GM11168 (cell line): ENCODE data around the gene NEK10.

Source experiments
- in situ Hi-C: fragments of 300-500 bp; cut with MboI; formaldehyde crosslinking; loops from one replicate; pipeline ENCODE4 v1.12.0; 2022; ENCODE audit warnings: low sequenced_read_pairs; ENCODE audit not compliant: unreplicated experiment

The NEK10 gene

DNA sequence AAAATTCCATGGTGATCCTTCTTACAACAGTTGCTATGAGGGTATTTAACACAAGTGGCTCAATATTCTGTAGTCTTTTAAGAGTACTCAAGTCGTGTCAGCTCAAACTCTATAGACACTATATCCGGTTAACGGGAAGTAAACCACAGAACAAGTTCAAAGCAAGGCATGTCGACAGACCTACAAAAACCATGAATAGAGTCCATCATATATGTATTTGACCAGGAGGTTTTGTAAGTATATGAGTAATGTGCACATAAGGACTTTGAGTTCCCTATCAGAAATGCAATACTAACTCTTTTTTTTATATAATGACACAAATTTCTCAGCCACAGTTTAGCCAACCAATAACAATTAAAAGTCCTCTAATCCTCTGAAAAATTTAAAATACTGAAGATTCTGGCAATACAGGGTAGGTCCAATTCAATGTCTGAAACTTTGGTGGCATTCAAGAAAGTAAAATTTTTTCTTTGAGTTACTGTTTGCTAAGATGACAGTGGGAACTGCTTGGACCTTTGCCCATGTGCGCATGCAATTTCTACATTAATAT lies 93.7 kb downstream of the NEK10 start:
- in situ Hi-C loops = no loop called here

GRCh38 chr3:27271890-27272289 lies 97.3 kb downstream of the NEK10 start:
- in situ Hi-C loops = no loop called here

DNA sequence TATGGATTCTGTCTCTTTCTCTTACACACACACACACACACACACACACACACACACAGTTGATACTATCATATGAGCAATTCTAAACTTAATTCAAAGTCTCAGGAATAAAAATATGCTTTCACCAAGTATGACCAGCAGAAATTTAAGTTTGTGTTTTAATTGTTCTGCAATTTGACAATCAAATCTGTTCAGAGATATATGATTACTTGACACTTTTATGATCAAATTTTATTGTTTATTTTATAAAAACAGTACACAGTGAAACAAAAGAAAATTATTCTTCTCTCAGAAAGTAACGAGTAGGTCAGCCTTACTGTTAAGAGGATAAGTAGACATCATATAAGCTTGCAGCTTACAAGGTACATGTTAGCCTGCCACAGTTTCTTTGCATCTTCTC lies 114.3 kb downstream of the NEK10 start:
- in situ Hi-C loops = no loop called here

DNA sequence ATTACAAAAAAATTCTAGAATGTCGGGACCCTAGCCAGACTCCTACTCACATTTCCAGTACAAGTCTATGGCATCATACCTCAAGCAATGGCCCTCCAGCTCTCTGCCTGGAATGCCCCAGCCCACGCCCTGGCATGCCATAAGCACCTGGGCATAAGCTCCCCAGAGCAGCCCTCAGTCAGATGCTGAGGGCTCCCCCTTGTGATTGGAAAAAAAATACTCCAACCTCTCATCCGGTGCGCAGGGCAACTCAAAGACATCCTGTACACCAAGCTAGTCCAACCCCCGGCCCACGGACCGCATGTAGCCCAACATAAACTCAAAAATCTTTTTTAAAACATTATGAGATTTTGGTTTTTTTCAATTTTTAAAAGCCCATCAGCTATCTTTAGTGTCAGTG lies 115.4 kb downstream of the NEK10 start:
- in situ Hi-C loops = no loop called here

DNA sequence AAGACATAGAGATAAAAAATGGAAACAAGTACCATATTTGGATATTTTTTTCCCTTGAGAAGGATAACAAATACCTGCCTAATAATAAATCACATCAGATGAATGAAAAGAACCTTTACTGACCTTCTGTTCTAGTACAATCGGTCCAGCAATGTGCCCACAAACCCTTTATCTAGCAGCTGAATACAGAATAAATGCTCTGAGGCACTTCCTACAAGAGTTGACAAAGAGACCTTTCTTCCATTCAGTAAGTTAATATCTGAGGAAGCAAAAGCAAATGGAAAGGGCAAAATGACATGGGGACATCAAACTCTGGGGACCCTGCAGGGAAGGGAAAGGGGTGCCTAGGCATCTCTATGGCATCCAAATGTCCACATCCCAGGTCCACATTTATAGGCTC lies 115.8 kb downstream of the NEK10 start:
- in situ Hi-C loops = no loop called here

GRCh38 chr3:27252646-27253045 lies 116.5 kb downstream of the NEK10 start:
- in situ Hi-C loops = no loop called here

GRCh38 chr3:27244374-27244773 lies 124.8 kb downstream of the NEK10 start:
- in situ Hi-C loops = no loop called here

- in situ Hi-C loops = no loop called here
These were observed 129.2 kb downstream of the NEK10 start for GRCh38 chr3:27239951-27240350.

- in situ Hi-C loops = no loop called here
These were observed 140.4 kb downstream of the NEK10 start for GRCh38 chr3:27228805-27229204.

DNA sequence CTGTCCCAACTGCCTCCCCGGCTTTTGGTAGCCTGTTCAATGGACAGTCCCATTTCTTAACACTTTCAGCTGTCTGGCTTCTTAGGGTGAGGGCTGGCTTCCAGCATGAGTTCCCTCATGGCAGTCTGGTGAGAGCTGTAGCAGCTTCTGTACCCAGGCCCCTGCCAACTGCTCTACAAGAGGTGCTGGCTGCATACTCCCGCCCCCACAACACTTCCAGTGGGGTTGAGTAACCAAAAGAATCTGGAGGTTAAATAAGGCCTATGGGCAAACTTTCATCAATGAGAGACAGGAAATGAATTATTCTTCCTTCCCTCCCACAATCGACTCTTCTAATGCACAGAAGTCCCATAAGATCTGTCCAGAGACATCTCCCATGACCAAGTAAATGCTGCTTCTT lies 145.0 kb downstream of the NEK10 start:
- in situ Hi-C loops = no loop called here

DNA sequence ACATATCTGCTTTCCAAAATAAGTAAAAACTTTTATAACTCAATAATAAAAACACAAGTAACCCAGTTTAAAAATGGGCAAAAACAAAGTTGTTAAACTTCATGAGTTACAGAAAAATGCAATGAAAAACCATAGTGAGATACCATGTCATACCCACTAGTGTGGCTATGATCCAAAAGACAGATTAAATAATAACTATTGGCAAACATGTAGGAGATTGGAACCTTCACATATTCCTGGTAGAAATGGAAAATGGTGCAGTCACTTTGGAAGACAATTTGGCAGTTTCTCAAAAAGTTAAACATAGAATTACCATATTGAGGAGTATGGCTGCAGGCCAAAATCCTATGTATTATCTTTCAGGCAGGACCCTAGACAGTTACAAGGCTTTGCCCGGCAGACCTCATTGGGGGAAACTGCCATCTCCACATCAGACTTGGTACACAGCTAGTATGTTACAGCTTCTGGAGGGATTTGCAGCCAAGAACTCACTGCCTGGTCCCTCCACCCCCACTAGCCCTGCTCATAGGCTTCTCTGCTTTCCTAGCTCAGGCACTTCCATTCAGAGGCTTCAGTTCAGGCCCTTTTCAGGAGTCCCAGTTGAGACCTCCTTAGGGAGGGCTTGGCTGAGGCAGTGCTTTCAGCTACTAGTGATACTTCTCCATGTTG lies 147.8 kb downstream of the NEK10 start:
- in situ Hi-C loops = no loop called here

- in situ Hi-C loops = no loop called here
These were observed 149.0 kb downstream of the NEK10 start for GRCh38 chr3:27220166-27220565.

GRCh38 chr3:27219127-27219845 lies 149.9 kb downstream of the NEK10 start:
- in situ Hi-C loops = no loop called here

- in situ Hi-C loops = no loop called here
These were observed 152.1 kb downstream of the NEK10 start for GRCh38 chr3:27216955-27217552.

DNA sequence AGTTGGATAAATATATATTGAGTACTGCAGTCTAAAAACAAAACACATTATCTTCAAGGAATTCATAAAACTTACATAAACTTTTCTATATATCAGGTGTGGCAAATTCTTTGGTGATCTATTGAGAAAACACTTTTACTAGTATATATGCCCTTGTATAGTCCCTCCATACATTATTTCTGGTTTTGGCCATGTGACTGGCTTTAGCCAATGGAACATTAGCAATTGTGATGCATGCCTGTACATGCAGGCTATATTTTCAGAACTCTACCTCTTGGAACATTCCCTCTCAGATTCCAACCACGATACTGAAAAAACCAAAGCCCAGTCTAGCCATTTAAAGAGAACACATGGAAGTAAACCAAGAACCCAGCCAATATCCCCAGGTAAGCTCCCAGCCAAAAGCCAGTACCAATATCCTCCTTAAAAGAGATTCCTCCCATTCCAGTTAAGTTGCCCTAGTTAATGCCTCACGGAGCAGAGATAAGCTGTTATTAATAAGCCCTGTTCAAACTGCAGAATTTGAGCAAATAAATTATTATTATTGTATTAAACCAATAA lies 152.8 kb downstream of the NEK10 start:
- in situ Hi-C loops = no loop called here

DNA sequence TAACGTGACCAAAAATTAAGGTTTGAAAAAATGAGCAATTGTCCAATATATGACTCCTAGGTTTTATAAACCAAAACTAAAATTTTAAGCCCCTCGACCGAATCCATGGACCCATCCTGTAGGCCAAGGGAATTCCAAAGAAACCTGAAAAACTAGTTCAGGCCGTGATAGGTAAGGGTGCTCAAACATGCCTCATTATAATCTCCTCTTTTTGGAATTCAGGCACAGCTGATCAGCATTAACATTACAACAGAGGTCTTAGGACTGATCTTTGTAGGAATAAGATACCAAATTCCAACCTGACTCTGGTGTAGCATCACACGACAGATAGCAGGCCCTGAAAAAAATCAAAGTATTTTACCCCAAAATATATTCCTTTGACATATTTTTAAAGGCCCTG lies 155.7 kb downstream of the NEK10 start:
- in situ Hi-C loops = no loop called here

- in situ Hi-C loops = no loop called here
These were observed 159.4 kb downstream of the NEK10 start for GRCh38 chr3:27209617-27210264.

GRCh38 chr3:27208961-27209616 lies 160.1 kb downstream of the NEK10 start:
- in situ Hi-C loops = no loop called here

- in situ Hi-C loops = no loop called here
These were observed 166.2 kb downstream of the NEK10 start for GRCh38 chr3:27202959-27203358.

DNA sequence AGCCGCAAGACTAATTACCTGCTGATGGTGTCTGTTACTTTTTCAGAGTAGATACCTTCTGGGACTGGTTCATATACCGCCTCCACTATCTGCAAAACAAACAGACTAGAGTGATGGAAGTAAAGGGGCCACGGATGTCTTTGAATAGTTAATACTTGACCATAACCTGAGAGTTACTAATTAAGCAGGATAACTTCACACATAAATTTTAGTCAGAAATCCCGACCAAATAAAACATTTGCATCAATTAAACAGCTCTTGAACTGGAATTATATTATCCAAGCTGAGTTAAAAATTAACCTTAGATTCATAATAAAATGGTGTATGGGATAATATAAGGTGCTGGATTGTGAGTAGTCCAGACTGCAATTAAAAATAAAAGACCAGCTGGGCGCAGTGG lies 167.7 kb downstream of the NEK10 start:
- in situ Hi-C loops = no loop called here
